ENCODE results near the gene IFI44. TPM values are rescaled to one million over a fixed set of nuclear protein-coding genes. Genes with fewer than 3 reads are reported as not detected.

The IFI44 gene
- total and polyA plus RNA-seq, 2 donors (not counting 1 experiment from before 2014, with no cell fraction given) = 13.7 to 28.9 TPM

DNA sequence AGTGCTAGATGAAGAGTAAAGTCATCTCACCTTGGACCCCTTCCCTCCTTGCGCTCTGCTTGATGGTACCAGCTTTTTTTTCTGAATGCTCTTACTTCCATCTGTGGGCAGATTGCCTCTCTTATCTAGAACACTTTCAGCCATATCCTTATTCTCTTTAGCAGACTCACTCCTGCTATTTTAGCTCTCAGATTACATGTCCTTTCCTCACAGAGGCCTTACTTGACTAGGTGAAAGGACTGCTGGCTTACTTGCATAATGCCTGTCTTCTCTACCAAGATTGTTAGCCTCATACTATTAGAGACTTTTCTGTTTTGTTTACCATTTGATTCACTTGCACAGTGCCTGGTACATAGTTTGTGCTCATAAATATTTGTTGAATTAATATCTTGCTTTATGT lies 9.3 kb downstream of the IFI44 start:
- no peaks in the 10 kb centered on the region for H3K36me3 ChIP-seq (ENCODE audit: control insufficient read depth, insufficient read depth, low read length)
- DNase-seq (ENCODE audit: low read depth in 2 of 2) = peak in 1 of 2 donors; percentile 44
- H3K27me3 ChIP-seq (ENCODE audit: control insufficient read depth, insufficient read depth, low read length) = no peaks in the 10 kb centered on the region
- no peak overlapping the region for H2AFZ ChIP-seq (ENCODE audit: low read length)
- no peak overlapping the region for H3K27ac ChIP-seq (ENCODE audit: insufficient read depth, low read length)
- H3K79me2 ChIP-seq (ENCODE audit: control insufficient read depth, insufficient read depth, low read length) = no peaks in the 10 kb centered on the region
- H3K4me3 ChIP-seq (replicated peaks in 1 of 4; ENCODE audit: control extremely low read depth in 1 of 4, insufficient read depth in 1 of 4, low read depth in 3 of 4, low read length in 4 of 4) = no peak overlapping the region
- H3K9ac ChIP-seq (ENCODE audit: insufficient read depth, low read length) = no peak overlapping the region
- no peaks in the 10 kb centered on the region for H4K20me1 ChIP-seq (ENCODE audit: control insufficient read depth, extremely low read depth, insufficient read depth, low read length)
- no peak overlapping the region for H3K4me2 ChIP-seq (ENCODE audit: extremely low read depth, insufficient read depth, low read length)
- TF ChIP-seq EZH2 (IDR thresholded peaks at IDR 0.05; ENCODE audit: low read length, missing control alignments) = no peak
- TF ChIP-seq, protein P1, sequence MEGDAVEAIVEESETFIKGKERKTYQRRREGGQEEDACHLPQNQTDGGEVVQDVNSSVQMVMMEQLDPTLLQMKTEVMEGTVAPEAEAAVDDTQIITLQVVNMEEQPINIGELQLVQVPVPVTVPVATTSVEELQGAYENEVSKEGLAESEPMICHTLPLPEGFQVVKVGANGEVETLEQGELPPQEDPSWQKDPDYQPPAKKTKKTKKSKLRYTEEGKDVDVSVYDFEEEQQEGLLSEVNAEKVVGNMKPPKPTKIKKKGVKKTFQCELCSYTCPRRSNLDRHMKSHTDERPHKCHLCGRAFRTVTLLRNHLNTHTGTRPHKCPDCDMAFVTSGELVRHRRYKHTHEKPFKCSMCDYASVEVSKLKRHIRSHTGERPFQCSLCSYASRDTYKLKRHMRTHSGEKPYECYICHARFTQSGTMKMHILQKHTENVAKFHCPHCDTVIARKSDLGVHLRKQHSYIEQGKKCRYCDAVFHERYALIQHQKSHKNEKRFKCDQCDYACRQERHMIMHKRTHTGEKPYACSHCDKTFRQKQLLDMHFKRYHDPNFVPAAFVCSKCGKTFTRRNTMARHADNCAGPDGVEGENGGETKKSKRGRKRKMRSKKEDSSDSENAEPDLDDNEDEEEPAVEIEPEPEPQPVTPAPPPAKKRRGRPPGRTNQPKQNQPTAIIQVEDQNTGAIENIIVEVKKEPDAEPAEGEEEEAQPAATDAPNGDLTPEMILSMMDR (conservative IDR thresholded peaks at IDR 0.05 in 1 of 2, IDR thresholded peaks at IDR 0.05 in 1 of 2; ENCODE audit: low read depth in 1 of 2, low read length in 2 of 2) = no peak
- H3K4me1 ChIP-seq (ENCODE audit: control insufficient read depth, extremely low read depth, insufficient read depth, low read length) = no peaks in the 10 kb centered on the region
- no peaks in the 10 kb centered on the region for H3K9me3 ChIP-seq (ENCODE audit: control insufficient read depth, insufficient read depth, low read depth, low read length)

DNA sequence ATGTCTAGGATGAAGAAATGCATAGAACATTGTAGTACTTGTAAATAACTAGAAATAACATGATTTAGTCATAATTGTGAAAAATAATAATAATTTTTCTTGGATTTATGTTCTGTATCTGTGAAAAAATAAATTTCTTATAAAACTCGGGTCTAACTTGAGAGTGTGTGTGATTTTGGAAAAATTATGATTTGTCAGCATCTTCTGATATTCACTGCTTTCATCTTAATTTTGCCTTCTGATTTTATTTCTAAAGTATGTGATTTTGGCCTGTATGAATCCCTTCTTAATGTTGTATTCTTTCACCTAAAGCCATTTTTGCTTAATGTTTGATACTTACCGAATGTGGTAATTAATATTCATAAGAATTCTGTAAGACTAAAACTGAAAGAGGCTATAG lies 14.3 kb downstream of the IFI44 start:
- Histone ChIP-seq H3K27me3 (ENCODE audit: control insufficient read depth, insufficient read depth, low read length) (no peaks in the 10 kb centered on the region), H3K4me1 (ENCODE audit: control insufficient read depth, extremely low read depth, insufficient read depth, low read length) (no peaks in the 10 kb centered on the region), H2AFZ (ENCODE audit: low read length) (no peak overlapping the region), H3K4me3 (replicated peaks in 1 of 4; ENCODE audit: control extremely low read depth in 1 of 4, insufficient read depth in 1 of 4, low read depth in 3 of 4, low read length in 4 of 4) (no peak overlapping the region), H3K36me3 (ENCODE audit: control insufficient read depth, insufficient read depth, low read length) (no peaks in the 10 kb centered on the region), H3K4me2 (ENCODE audit: extremely low read depth, insufficient read depth, low read length) (no peak overlapping the region), H3K27ac (ENCODE audit: insufficient read depth, low read length) (no peak overlapping the region), H3K9me3 (ENCODE audit: control insufficient read depth, insufficient read depth, low read depth, low read length) (no peaks in the 10 kb centered on the region), H3K79me2 (ENCODE audit: control insufficient read depth, insufficient read depth, low read length) (no peaks in the 10 kb centered on the region), H4K20me1 (ENCODE audit: control insufficient read depth, extremely low read depth, insufficient read depth, low read length) (no peaks in the 10 kb centered on the region), H3K9ac (ENCODE audit: insufficient read depth, low read length) (no peak overlapping the region)
- no peak for DNase-seq (ENCODE audit: low read depth in 2 of 2)
- TF ChIP-seq, protein P1 (conservative IDR thresholded peaks at IDR 0.05 in 1 of 2, IDR thresholded peaks at IDR 0.05 in 1 of 2; ENCODE audit: low read depth in 1 of 2, low read length in 2 of 2) = no peak
- no peak for TF ChIP-seq EZH2 (IDR thresholded peaks at IDR 0.05; ENCODE audit: low read length, missing control alignments)

DNA sequence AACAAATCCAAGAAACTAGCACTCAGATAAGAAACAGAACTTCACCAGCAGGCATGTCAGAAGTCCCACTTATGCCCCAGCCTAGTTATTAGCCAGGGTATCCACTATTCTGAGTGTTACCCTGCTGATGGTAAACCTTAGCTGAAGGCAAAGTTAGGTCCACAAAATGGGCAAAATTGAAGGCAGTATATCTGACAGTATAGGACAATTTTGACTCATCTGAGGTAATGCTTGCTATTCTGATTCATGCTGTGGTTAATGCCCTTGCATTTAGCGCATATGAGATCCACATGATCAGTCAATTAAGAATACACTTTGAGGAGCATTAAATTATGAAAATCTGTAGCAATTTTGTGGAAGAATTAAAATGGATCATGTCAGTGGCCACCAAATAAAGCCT lies 15.1 kb downstream of the IFI44 start:
- Histone ChIP-seq H3K9ac (ENCODE audit: insufficient read depth, low read length) (no peak overlapping the region), H3K27me3 (ENCODE audit: control insufficient read depth, insufficient read depth, low read length) (no peaks in the 10 kb centered on the region), H3K9me3 (ENCODE audit: control insufficient read depth, insufficient read depth, low read depth, low read length) (no peaks in the 10 kb centered on the region), H3K36me3 (ENCODE audit: control insufficient read depth, insufficient read depth, low read length) (no peaks in the 10 kb centered on the region), H3K4me3 (replicated peaks in 1 of 4; ENCODE audit: control extremely low read depth in 1 of 4, insufficient read depth in 1 of 4, low read depth in 3 of 4, low read length in 4 of 4) (no peak overlapping the region), H3K4me2 (ENCODE audit: extremely low read depth, insufficient read depth, low read length) (no peak overlapping the region), H3K27ac (ENCODE audit: insufficient read depth, low read length) (no peak overlapping the region), H3K79me2 (ENCODE audit: control insufficient read depth, insufficient read depth, low read length) (no peaks in the 10 kb centered on the region), H4K20me1 (ENCODE audit: control insufficient read depth, extremely low read depth, insufficient read depth, low read length) (no peaks in the 10 kb centered on the region), H2AFZ (ENCODE audit: low read length) (no peak overlapping the region), H3K4me1 (ENCODE audit: control insufficient read depth, extremely low read depth, insufficient read depth, low read length) (no peaks in the 10 kb centered on the region)
- TF ChIP-seq EZH2 (IDR thresholded peaks at IDR 0.05; ENCODE audit: low read length, missing control alignments) = no peak
- TF ChIP-seq, protein P1 (conservative IDR thresholded peaks at IDR 0.05 in 1 of 2, IDR thresholded peaks at IDR 0.05 in 1 of 2; ENCODE audit: low read depth in 1 of 2, low read length in 2 of 2) = no peak
- no peak for DNase-seq (ENCODE audit: low read depth in 2 of 2)
